PC-9 (cell line): Measurements from ENCODE around the gene FSHB. TPM values are rescaled to one million over a fixed set of nuclear protein-coding genes. Genes with fewer than 3 reads are reported as not detected.
"Not testable (repeated sequence)": the region's sequence is repeated elsewhere in the genome, so short reads cannot be mapped to it uniquely, and the experiment has no call there.

ENCODE experiments used
- BruUV-seq: library from RNA; stranded (reverse); fragments of 400-500 nt; replicated peaks from 2 replicates; lab custom pipeline; 2021; lab: Mats Ljungman, UMichigan
- CTCF ChIA-PET: fragments of 300-600 bp; sonication (Branson Sonifier 250); formaldehyde crosslinking; loops from one replicate; lab custom pipeline; 2022; ENCODE audit warnings: antibody characterized with exemption; lab: Charles Lee
- POLR2A ChIA-PET: fragments of 300-600 bp; sonication (Branson Sonifier 250); formaldehyde crosslinking; loops from one replicate; lab custom pipeline; 2022; ENCODE audit warnings: antibody characterized with exemption; ENCODE audit not compliant: unreplicated experiment; lab: Charles Lee
- DNase-seq, 2 experiments: peaks; one replicate each; pipeline versions ENCODE4 v3.0.0 to v3.0.0-alpha.2; 2015 to 2022; ENCODE audit warnings: mixed read lengths in 1 of 2
- H2AFZ ChIP-seq: fragments of 200-600 bp; sonication (generic); 2 replicates; pipeline ENCODE4 v1.8.1; 2017; ENCODE audit warnings: antibody characterized with exemption
- H3F3A ChIP-seq: fragments of 200-600 bp; sonication (generic); 2 replicates; pipeline ENCODE4 v1.8.1; 2017; ENCODE audit warnings: antibody characterized with exemption, mild to moderate bottlenecking, low read depth; ENCODE audit not compliant: insufficient read depth
- H3K27ac ChIP-seq: fragments of 200-600 bp; sonication (generic); 2 replicates; pipeline ENCODE4 v1.6.1; 2016; ENCODE audit warnings: mixed run types
- H3K27me3 ChIP-seq: fragments of 200-600 bp; sonication (generic); 2 replicates; pipeline ENCODE4 v1.6.1; 2016; ENCODE audit warnings: low read depth, mixed run types; ENCODE audit not compliant: insufficient read depth
- H3K36me3 ChIP-seq: fragments of 200-600 bp; sonication (generic); 2 replicates; pipeline ENCODE4 v1.6.1; 2016; ENCODE audit warnings: low read depth, mixed run types
- H3K4me1 ChIP-seq: fragments of 200-600 bp; sonication (generic); replicated peaks from 2 replicates; pipeline ENCODE4 v1.6.1; 2016; ENCODE audit warnings: mixed run types; ENCODE audit not compliant: insufficient read depth
- H3K4me2 ChIP-seq: fragments of 200-600 bp; sonication (generic); 2 replicates; pipeline ENCODE4 v1.6.1; 2017; ENCODE audit warnings: mixed run types
- H3K4me3 ChIP-seq: fragments of 200-600 bp; sonication (generic); 2 replicates; pipeline ENCODE4 v1.6.1; 2016; ENCODE audit warnings: mixed run types
- H3K79me2 ChIP-seq: fragments of 200-600 bp; sonication (generic); 2 replicates; pipeline ENCODE4 v1.6.1; 2017; ENCODE audit warnings: low read depth, mixed run types
- H3K9me2 ChIP-seq: fragments of 200-600 bp; sonication (generic); 2 replicates; pipeline ENCODE4 v1.8.1; 2017; ENCODE audit warnings: mild to moderate bottlenecking; ENCODE audit not compliant: insufficient read depth
- H3K9me3 ChIP-seq: fragments of 200-600 bp; sonication (generic); 2 replicates; pipeline ENCODE4 v1.8.1; 2016; ENCODE audit warnings: low read depth; ENCODE audit not compliant: insufficient read depth
- H4K20me1 ChIP-seq: fragments of 200-600 bp; sonication (generic); 2 replicates; pipeline ENCODE4 v1.8.1; 2017; ENCODE audit not compliant: insufficient read depth
- CTCF ChIP-seq: fragments of 200-600 bp; sonication (generic); conservative IDR thresholded peaks from 2 replicates; pipeline ENCODE4 v1.6.1; 2017; ENCODE audit warnings: mixed run types, antibody characterized with exemption, mild to moderate bottlenecking, moderate library complexity
- EZH2 ChIP-seq: fragments of 200-600 bp; sonication (generic); IDR thresholded peaks from 2 replicates; pipeline ENCODE4 v1.8.0; 2017; ENCODE audit warnings: antibody characterized with exemption, low read depth
- intact Hi-C: fragments of 100-400 bp; cut with micrococcal nuclease; formaldehyde crosslinking; loops from one replicate; pipeline ENCODE4 v1.10.0; 2022; ENCODE audit not compliant: unreplicated experiment
- total RNA-seq: library from RNA; stranded (reverse); gene quantifications from 2 replicates; pipeline ENCODE4 v1.2.3, GENCODE V29; 2021

FSHB gene
- total RNA-seq, 1 experiment from 2014 or later = not detected

DNA sequence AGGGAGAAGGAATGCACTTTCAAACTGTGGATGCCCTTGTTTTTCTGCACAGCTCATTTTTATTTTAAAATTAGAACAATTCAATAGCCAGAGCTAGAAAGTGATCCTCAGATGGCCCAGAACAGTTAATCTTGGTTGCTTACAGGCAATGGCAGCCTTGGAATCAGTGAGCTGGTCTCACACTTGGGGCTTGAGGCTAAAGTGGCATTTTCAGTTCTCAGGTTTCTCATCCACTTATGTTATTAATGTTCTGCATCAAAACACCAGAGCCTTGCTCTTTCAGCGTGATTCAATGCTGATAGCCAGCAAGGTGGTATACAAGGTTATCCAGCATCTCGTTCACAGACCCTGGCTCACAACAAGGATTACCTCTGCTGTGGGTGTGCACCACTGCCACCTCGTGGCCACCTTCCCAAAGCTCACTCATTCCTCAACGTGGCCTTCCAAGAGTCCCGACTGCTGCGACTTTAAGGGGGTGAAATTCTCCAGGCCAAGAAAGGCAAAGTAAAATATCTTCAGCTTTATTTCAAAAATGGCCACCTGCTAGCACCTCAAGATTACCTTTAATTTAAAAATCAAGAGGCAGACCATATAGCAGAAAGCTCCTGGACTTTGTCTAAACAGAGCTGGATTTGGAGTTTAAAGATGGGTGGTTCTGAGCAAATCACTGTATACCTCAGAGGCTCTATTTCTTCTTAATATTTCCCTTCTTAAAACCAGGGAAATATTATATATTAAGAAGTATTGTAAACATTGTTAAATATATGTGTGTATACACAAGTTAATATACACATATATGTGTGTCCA, 34.2 kb upstream of the FSHB start:
- ChIA-PET POLR2A (interaction anchor here (0.6 kb wide), 1 partner anchor 1377 kb away, joined by 3 read pairs; no protein-coding TSS in a partner anchor), CTCF (no interaction called here)
- peak in 1 of 2 experiments; percentile 35 for DNase-seq
- BruUV-seq = no TSS peak
- H3F3A ChIP-seq = no peaks in the 10 kb centered on the region
- no peak overlapping the region for H3K4me3 ChIP-seq
- H2AFZ ChIP-seq = no peak overlapping the region
- no peaks in the 10 kb centered on the region for H3K4me1 ChIP-seq
- H3K27me3 ChIP-seq = no peaks in the 10 kb centered on the region
- no peaks in the 10 kb centered on the region for H3K9me2 ChIP-seq
- no peaks in the 10 kb centered on the region for H3K79me2 ChIP-seq
- intact Hi-C loops = no loop called here
- no peak overlapping the region for H3K4me2 ChIP-seq
- no peak overlapping the region for H3K27ac ChIP-seq
- H3K36me3 ChIP-seq = no peaks in the 10 kb centered on the region
- no peaks in the 10 kb centered on the region for H3K9me3 ChIP-seq
- H4K20me1 ChIP-seq = no peaks in the 10 kb centered on the region
- peak; percentile 85 for TF ChIP-seq CTCF
- TF ChIP-seq EZH2 = no peak

DNA sequence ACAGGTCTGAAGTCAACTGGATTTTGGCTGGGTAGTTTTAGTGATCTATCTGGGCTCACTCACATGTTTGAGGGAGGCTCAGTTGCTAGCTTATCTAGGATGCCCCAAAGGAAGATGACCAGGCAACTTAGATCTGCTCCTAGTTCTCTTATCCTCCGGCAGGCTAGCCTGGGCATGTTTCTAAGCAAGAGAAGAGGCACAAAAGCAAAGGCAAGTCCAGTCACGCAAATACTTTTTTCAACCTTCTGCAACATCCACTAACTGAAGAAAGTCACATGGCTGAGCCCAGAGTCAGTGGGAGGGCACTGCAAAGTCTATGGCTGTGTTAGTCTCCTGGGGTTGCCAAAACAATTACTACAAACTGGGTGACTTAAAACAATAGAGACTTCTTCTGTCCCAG, 32.9 kb upstream of the FSHB start:
- Histone ChIP-seq H3F3A (no peaks in the 10 kb centered on the region), H3K79me2 (no peaks in the 10 kb centered on the region), H3K9me3 (no peaks in the 10 kb centered on the region), H3K36me3 (no peaks in the 10 kb centered on the region), H3K27me3 (no peaks in the 10 kb centered on the region), H4K20me1 (no peaks in the 10 kb centered on the region), H3K27ac (no peak overlapping the region), H3K4me2 (no peak overlapping the region), H3K4me1 (no peaks in the 10 kb centered on the region), H3K9me2 (no peaks in the 10 kb centered on the region), H2AFZ (no peak overlapping the region), H3K4me3 (no peak overlapping the region)
- ChIA-PET CTCF (no interaction called here), POLR2A (no interaction called here)
- no peak for DNase-seq
- no peak for TF ChIP-seq EZH2
- no peak for TF ChIP-seq CTCF
- no TSS peak for BruUV-seq
- intact Hi-C loops = no loop called here

- H3K4me1 ChIP-seq, H3K9me3 ChIP-seq, H3K79me2 ChIP-seq, POLR2A ChIA-PET, intact Hi-C loops, H4K20me1 ChIP-seq, H3K4me3 ChIP-seq, H3F3A ChIP-seq, BruUV-seq, H3K4me2 ChIP-seq, H3K36me3 ChIP-seq, H3K27me3 ChIP-seq, H2AFZ ChIP-seq, CTCF ChIA-PET, H3K9me2 ChIP-seq, H3K27ac ChIP-seq, DNase-seq: not testable (repeated sequence)
Observed at GRCh38 chr11:30202989-30203388, 27.8 kb upstream of the FSHB start.
